ENCODE results near the gene RCBTB1.
"Not testable (repeated sequence)": the region's sequence is repeated elsewhere in the genome, so short reads cannot be mapped to it uniquely, and the experiment has no call there.

RCBTB1 gene

DNA sequence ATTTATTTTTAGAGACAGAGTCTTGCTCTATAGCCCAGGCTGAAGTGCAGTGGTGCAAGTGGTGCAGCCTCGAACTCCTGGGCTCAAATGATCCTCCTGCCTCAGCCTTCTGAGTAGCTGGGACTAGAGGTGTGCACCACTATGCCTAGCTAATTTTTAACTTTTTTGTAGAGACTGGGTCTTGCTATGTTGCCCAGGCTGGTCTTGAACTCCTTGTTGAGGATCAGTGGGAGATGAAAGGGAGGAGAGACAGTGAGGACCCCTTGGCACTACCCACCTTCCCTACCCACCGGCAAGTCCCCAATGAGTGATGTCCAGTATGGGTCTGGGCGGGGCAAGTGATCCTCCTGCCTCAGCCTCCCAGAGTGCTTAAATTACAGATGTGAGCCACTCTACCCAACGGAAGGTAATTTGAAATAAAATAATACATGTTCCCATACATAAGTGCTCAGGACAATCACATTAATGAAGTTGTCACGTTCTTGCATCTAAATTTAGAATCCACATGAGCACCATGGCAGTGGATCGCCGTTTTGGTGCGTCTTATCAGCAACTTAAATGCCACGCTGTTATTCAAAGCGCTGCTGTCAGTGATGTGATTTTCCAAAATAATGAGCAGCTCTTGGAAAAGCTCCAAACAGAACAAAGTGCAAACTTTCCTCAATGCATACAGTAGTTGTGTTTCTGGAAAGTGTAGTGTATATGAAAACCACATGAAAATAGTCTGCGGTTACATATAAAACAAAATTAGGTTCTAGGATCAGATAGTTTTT is 37.0 kb upstream of the RCBTB1 start:
- no peaks in the 10 kb centered on the region for H3K4me1 ChIP-seq (ENCODE audit: control insufficient read depth, insufficient read depth, low read length)
- no peak overlapping the region for H3K4me3 ChIP-seq (ENCODE audit: low read depth, low read length)
- H3K27ac ChIP-seq (ENCODE audit: low read depth, low read length), result no peak overlapping the region
- H3K9ac ChIP-seq (ENCODE audit: low read depth, low read length), result no peak overlapping the region
- no peaks in the 10 kb centered on the region for H3K36me3 ChIP-seq (ENCODE audit: control insufficient read depth, insufficient read depth, low read length)
- H3K9me3 ChIP-seq (ENCODE audit: control insufficient read depth, insufficient read depth, low read length), result no peaks in the 10 kb centered on the region
- H3K27me3 ChIP-seq (ENCODE audit: control insufficient read depth, insufficient read depth, low read length), result no peaks in the 10 kb centered on the region

DNA sequence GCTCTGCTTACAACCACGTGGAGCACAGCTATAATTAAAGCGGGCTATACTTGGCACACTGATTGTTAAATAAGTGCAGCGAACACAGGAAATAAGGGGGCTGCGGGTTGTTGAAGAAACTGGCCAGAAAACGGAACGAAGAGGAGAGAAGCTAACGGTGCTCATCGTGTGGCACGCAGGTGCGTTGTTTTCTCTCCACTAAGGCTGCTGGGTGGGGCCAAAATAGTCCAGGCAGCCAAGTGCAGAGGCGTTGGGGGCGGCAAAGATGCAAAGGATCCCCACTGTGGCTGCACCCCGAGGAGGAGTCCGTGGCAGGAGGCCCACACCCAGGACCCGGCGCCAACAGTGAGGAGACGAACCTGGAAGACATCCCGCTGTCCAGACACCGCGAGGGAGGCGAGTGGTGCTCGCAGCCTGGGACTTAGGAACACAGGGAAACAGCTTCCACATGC is 34.8 kb upstream of the RCBTB1 start:
- H3K27ac ChIP-seq (ENCODE audit: low read depth, low read length), result no peak overlapping the region
- no peak overlapping the region for H3K9ac ChIP-seq (ENCODE audit: low read depth, low read length)
- H3K36me3 ChIP-seq (ENCODE audit: control insufficient read depth, insufficient read depth, low read length), result no peaks in the 10 kb centered on the region
- H3K27me3 ChIP-seq (ENCODE audit: control insufficient read depth, insufficient read depth, low read length), result no peaks in the 10 kb centered on the region
- no peak overlapping the region for H3K4me3 ChIP-seq (ENCODE audit: low read depth, low read length)
- no peaks in the 10 kb centered on the region for H3K4me1 ChIP-seq (ENCODE audit: control insufficient read depth, insufficient read depth, low read length)
- no peaks in the 10 kb centered on the region for H3K9me3 ChIP-seq (ENCODE audit: control insufficient read depth, insufficient read depth, low read length)

DNA sequence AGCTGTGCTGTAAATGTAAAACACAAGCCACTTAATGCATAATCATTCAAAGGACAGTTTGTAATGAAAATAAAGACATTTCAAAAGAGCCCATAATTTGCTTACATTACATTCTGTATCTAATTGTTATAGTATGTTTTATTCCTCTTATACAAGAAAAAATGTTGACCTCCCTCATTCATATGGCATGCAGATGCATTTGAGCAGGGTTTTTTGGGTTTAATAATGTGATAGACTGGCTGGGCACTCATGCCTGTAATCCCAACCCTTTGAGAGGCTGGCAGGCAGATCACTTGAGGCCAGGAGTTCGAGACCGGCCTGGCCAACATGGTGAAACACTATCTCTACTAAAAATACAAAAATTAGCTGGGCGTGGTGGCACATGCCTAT is 31.3 kb upstream of the RCBTB1 start:
- no peaks in the 10 kb centered on the region for H3K4me1 ChIP-seq (ENCODE audit: control insufficient read depth, insufficient read depth, low read length)
- no peak overlapping the region for H3K4me3 ChIP-seq (ENCODE audit: low read depth, low read length)
- no peak overlapping the region for H3K27ac ChIP-seq (ENCODE audit: low read depth, low read length)
- no peaks in the 10 kb centered on the region for H3K27me3 ChIP-seq (ENCODE audit: control insufficient read depth, insufficient read depth, low read length)
- H3K9me3 ChIP-seq (ENCODE audit: control insufficient read depth, insufficient read depth, low read length), result no peaks in the 10 kb centered on the region
- no peak overlapping the region for H3K9ac ChIP-seq (ENCODE audit: low read depth, low read length)
- H3K36me3 ChIP-seq (ENCODE audit: control insufficient read depth, insufficient read depth, low read length), result no peaks in the 10 kb centered on the region

DNA sequence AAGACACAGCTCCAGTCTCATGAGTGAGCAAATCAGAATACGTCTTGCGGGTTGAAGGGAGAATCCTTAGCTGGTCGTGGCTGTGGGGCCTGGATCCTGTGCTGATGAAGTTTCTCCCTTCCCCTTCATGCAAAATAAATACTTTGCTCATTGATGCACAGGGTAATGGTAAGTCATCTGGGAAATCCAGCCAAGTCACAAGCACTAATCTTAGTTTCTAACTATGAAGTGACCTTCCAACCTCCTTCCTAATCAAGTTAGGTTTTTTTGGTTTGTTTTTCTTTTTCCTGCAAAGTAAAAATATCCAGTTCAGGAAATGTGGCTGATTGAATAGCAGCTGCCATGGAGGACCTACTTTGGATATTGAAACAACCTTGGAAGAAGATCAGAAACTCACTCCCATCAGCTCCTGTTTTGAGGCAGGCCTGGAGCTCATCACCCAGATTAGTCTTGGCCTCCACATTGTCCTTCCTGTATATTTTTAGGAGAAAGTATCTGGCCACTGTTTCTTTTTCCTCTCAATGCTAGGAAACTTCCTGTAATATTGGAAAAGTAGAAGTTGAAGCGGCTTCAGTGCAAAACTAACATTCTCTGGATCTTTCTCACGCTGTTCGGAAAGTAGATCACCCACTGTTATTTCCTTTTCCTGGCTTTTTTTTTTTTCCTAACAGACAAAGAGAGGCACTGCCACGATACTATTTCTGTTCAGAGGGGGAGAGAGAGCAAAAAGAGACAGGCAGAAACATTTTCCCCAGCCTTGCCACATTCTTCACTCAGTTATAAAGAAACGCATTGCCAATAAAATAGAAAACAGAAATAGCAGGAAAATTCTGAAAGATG is 30.7 kb upstream of the RCBTB1 start:
- H3K36me3 ChIP-seq (ENCODE audit: control insufficient read depth, insufficient read depth, low read length), result no peaks in the 10 kb centered on the region
- H3K27me3 ChIP-seq (ENCODE audit: control insufficient read depth, insufficient read depth, low read length), result no peaks in the 10 kb centered on the region
- H3K9ac ChIP-seq (ENCODE audit: low read depth, low read length), result no peak overlapping the region
- H3K4me1 ChIP-seq (ENCODE audit: control insufficient read depth, insufficient read depth, low read length), result no peaks in the 10 kb centered on the region
- H3K4me3 ChIP-seq (ENCODE audit: low read depth, low read length), result no peak overlapping the region
- H3K9me3 ChIP-seq (ENCODE audit: control insufficient read depth, insufficient read depth, low read length), result no peaks in the 10 kb centered on the region
- H3K27ac ChIP-seq (ENCODE audit: low read depth, low read length), result no peak overlapping the region

DNA sequence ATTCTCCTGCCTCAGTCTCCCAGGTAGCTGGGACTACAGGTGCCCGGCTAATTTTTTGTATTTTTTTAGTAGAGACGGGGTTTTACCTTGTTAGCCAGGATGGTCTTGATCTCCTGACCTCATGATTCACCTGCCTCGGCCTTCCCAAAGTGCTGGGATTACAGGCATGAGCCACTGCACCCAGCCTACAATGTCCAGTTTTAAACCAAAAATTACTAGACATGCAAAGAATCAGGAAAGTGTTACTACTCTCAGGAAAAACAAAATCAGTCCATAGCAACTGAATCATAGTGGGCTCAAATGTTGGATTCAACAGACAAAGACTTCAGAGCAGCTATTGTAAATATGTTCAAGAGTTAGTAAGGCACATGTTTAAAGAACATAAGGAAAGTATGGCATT is 26.7 kb upstream of the RCBTB1 start:
- not testable (repeated sequence) for H3K9ac ChIP-seq (ENCODE audit: low read depth, low read length); H3K4me3 ChIP-seq (ENCODE audit: low read depth, low read length); H3K9me3 ChIP-seq (ENCODE audit: control insufficient read depth, insufficient read depth, low read length); H3K36me3 ChIP-seq (ENCODE audit: control insufficient read depth, insufficient read depth, low read length); H3K27ac ChIP-seq (ENCODE audit: low read depth, low read length); H3K27me3 ChIP-seq (ENCODE audit: control insufficient read depth, insufficient read depth, low read length); H3K4me1 ChIP-seq (ENCODE audit: control insufficient read depth, insufficient read depth, low read length)

DNA sequence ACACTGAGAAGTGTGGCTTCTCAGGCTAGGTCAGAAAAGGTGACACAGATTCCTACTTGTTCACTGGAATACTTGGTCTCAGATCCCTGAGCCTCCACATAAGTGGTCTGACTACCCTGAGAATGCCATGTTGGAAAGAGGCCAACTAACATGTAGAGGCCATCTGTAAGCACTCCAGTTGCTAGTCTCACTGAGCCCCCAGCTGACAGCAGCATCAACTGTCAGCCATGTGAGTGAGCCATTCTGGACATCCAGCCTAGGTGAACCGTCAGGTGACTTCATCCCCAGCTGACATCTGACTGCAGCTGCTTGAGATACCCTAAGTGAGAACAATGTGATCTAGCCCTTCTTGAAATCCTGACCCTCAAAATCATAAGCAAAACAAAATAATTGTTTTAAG is 24.8 kb upstream of the RCBTB1 start:
- no peak overlapping the region for H3K27ac ChIP-seq (ENCODE audit: low read depth, low read length)
- no peak overlapping the region for H3K9ac ChIP-seq (ENCODE audit: low read depth, low read length)
- no peaks in the 10 kb centered on the region for H3K9me3 ChIP-seq (ENCODE audit: control insufficient read depth, insufficient read depth, low read length)
- no peak overlapping the region for H3K4me3 ChIP-seq (ENCODE audit: low read depth, low read length)
- no peaks in the 10 kb centered on the region for H3K27me3 ChIP-seq (ENCODE audit: control insufficient read depth, insufficient read depth, low read length)
- H3K36me3 ChIP-seq (ENCODE audit: control insufficient read depth, insufficient read depth, low read length), result no peaks in the 10 kb centered on the region
- H3K4me1 ChIP-seq (ENCODE audit: control insufficient read depth, insufficient read depth, low read length), result no peaks in the 10 kb centered on the region

DNA sequence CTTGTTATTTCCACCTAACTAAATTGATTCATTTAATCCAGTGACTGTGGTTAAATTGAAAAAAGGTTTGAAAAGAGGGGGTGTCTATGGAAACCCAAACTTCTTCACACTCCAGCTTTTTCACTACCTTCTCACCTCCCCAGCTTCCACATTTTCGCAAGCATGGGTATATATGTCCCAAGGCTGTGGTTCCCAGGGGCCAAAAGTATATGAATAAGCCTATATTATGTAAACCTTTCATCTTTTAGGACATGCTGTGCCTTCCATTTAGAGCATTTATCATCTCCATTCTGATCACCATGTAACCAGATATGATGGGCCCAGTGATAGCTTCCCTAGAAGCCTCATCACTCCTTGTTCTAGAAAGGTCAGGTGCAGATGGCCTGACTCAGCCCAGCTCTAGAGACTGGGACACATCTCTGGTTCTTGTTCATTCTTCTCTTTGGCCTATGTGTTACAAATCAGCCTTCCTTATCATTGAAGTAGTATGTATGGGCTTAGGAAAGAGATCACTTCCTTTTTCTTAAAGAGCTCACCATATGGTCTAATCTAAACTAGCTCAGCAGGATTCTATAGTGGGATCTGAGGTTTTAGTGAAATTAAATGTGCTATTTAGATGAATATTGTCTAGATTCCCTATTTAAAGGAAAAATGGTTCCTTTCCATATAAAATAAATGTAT is 23.4 kb upstream of the RCBTB1 start:
- H3K27ac ChIP-seq (ENCODE audit: low read depth, low read length), result no peak overlapping the region
- H3K4me3 ChIP-seq (ENCODE audit: low read depth, low read length), result no peak overlapping the region
- no peaks in the 10 kb centered on the region for H3K27me3 ChIP-seq (ENCODE audit: control insufficient read depth, insufficient read depth, low read length)
- H3K36me3 ChIP-seq (ENCODE audit: control insufficient read depth, insufficient read depth, low read length), result no peaks in the 10 kb centered on the region
- H3K4me1 ChIP-seq (ENCODE audit: control insufficient read depth, insufficient read depth, low read length), result no peaks in the 10 kb centered on the region
- no peaks in the 10 kb centered on the region for H3K9me3 ChIP-seq (ENCODE audit: control insufficient read depth, insufficient read depth, low read length)
- H3K9ac ChIP-seq (ENCODE audit: low read depth, low read length), result no peak overlapping the region

DNA sequence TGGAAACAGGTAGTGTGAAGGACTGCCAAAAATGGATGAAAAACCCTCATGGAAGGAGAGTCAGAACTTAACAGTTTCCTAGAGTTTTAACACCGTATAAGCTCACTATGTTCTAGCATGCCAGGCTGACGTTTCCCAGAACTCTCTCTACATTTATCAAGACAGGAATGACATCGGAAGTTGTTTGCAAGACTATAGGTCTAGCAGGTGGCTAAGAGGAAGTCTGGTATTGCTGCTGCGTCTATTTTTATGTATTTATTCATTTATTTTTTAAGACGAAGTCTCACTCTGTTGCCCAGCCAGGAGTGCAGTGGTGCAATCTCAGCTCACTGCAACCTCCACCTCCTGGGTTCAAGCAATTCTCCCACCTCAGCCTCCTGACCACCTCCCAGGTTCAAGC is 22.4 kb upstream of the RCBTB1 start:
- Histone ChIP-seq H3K36me3 (ENCODE audit: control insufficient read depth, insufficient read depth, low read length) (no peaks in the 10 kb centered on the region), H3K9ac (ENCODE audit: low read depth, low read length) (no peak overlapping the region), H3K9me3 (ENCODE audit: control insufficient read depth, insufficient read depth, low read length) (no peaks in the 10 kb centered on the region), H3K27me3 (ENCODE audit: control insufficient read depth, insufficient read depth, low read length) (no peaks in the 10 kb centered on the region), H3K4me3 (ENCODE audit: low read depth, low read length) (no peak overlapping the region), H3K27ac (ENCODE audit: low read depth, low read length) (no peak overlapping the region), H3K4me1 (ENCODE audit: control insufficient read depth, insufficient read depth, low read length) (no peaks in the 10 kb centered on the region)

DNA sequence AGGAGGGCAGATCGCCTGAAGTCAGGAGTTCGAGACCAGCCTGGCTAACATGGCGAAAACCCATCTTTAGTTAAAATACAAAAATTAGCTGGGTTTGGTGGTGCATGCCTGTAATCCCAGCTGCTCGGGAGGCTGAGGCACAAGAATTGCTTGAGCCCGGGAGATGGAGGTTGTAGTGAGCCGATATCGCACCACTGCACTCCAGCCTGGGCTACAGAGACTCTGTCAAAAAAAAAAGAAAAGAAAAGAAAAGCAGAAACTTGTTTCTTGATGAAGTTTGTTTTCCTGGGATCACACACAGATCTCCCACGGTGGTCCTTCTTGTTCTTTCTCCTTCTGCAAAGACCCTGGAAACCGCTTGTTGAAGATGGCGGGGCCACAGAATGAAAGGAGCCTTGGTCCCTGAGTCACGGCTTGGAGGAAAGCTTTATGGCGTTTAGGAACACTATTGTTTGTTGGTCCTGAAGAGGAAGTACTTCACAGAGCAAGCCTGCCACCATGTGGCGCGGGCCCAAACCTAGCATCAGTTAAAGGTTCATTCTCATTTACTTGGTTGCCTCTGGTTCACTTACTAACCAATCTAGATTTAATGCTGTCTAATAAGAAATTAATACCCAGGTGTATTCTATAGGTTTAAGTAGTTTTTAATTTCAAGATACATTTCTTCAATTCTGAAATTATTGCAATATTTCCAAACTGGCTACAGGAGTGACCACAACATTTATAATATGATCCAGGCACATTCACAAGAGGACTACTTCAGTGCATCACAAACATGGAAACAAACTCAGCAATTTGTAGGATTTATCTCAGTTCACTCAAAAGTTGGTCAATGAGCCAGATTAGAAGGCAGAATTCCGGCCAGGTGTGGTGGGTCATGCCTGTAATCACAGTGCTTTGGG is 21.6 kb upstream of the RCBTB1 start:
- Histone ChIP-seq H3K9ac (ENCODE audit: low read depth, low read length) (no peak overlapping the region; the same call in 1 of the 2 replicates), H3K4me3 (ENCODE audit: low read depth, low read length) (no peak overlapping the region), H3K36me3 (ENCODE audit: control insufficient read depth, insufficient read depth, low read length) (no peaks in the 10 kb centered on the region), H3K9me3 (ENCODE audit: control insufficient read depth, insufficient read depth, low read length) (no peaks in the 10 kb centered on the region), H3K4me1 (ENCODE audit: control insufficient read depth, insufficient read depth, low read length) (no peaks in the 10 kb centered on the region), H3K27ac (ENCODE audit: low read depth, low read length) (no peak overlapping the region), H3K27me3 (ENCODE audit: control insufficient read depth, insufficient read depth, low read length) (no peaks in the 10 kb centered on the region)

DNA sequence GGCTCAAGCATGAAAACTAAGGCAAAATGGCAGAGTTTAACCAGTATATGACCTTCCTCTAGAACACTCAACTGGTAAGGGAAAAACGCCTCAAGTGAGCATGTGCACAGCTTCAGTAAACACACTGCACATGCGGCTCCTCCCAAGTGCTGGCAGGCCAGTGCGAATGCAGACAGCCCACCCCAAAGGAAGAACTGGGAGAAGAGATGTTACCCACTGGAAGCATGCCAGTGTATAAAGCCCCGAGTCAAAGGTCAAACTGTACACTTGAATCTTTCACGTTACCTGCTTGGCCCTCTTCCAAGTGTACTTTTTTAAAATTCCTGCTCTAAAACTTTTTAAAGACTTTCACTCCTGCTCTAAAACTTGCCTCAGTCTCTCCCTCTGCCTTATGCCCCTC is 19.2 kb upstream of the RCBTB1 start:
- H3K9me3 ChIP-seq (ENCODE audit: control insufficient read depth, insufficient read depth, low read length), result no peaks in the 10 kb centered on the region
- no peaks in the 10 kb centered on the region for H3K36me3 ChIP-seq (ENCODE audit: control insufficient read depth, insufficient read depth, low read length)
- H3K4me1 ChIP-seq (ENCODE audit: control insufficient read depth, insufficient read depth, low read length), result no peaks in the 10 kb centered on the region
- H3K27ac ChIP-seq (ENCODE audit: low read depth, low read length), result no peak overlapping the region
- no peaks in the 10 kb centered on the region for H3K27me3 ChIP-seq (ENCODE audit: control insufficient read depth, insufficient read depth, low read length)
- H3K9ac ChIP-seq (ENCODE audit: low read depth, low read length), result no peak overlapping the region
- H3K4me3 ChIP-seq (ENCODE audit: low read depth, low read length), result no peak overlapping the region

Data from HUES48 (cell line).